Naive B cell (primary cell): ENCODE results near the gene PIK3R1. TPM values are rescaled to one million over a fixed set of nuclear protein-coding genes. Genes with fewer than 3 reads are reported as not detected.

Source experiments
- ATAC-seq, 2 donors: fragments of 150-1000 bp; cut with Tn5 transposase; 2 replicates each; pipeline ENCODE4 v1.10.0; 2021; ENCODE audit warnings: low read depth in 2 of 2, mild to moderate bottlenecking in 2 of 2, moderate library complexity in 2 of 2
- DNase-seq: peaks from one replicate; pipeline ENCODE4 v3.0.0; 2022
- H3K27ac Mint-ChIP-seq, 6 donors: one replicate each; pipeline ENCODE4 v1.8.0; 2020 to 2022; ENCODE audit warnings: mild to moderate bottlenecking in 6 of 6, mixed read lengths in 6 of 6, moderate library complexity in 5 of 6, inconsistent platforms in 2 of 6
- H3K27me3 Mint-ChIP-seq, 3 donors: one replicate each; pipeline ENCODE4 v1.8.0; 2021 to 2022; ENCODE audit warnings: mixed read lengths in 3 of 3, mild to moderate bottlenecking in 1 of 3
- H3K36me3 Mint-ChIP-seq, 2 donors: one replicate each; pipeline ENCODE4 v1.8.0; 2020 to 2022; ENCODE audit warnings: mixed read lengths in 2 of 2, inconsistent platforms in 1 of 2, mild to moderate bottlenecking in 1 of 2
- H3K4me1 Mint-ChIP-seq, 3 donors: one replicate each; pipeline ENCODE4 v1.8.0; 2020 to 2022; ENCODE audit warnings: mixed read lengths in 3 of 3, inconsistent platforms in 1 of 3, mild to moderate bottlenecking in 1 of 3, moderate library complexity in 1 of 3
- H3K4me3 Mint-ChIP-seq, 8 donors: one replicate each; pipeline ENCODE4 v1.8.0; 2020 to 2022; ENCODE audit warnings: mild to moderate bottlenecking in 8 of 8, mixed read lengths in 8 of 8, moderate library complexity in 8 of 8, inconsistent platforms in 2 of 8
- H3K9me3 Mint-ChIP-seq, 7 donors: one replicate each; pipeline ENCODE4 v1.8.0; 2020 to 2022; ENCODE audit warnings: mixed read lengths in 7 of 7, mild to moderate bottlenecking in 5 of 7, inconsistent platforms in 2 of 7, moderate library complexity in 1 of 7
- polyA plus RNA-seq, 6 donors: library from polyadenylated mRNA; unstranded; fragments of 300-500 nt; fragmentation: Illumina TruSeq; gene quantifications; one replicate each; pipeline ENCODE4 v1.2.3, GENCODE V29; 2021; ENCODE audit warnings: low read depth in 6 of 6

The PIK3R1 gene
- polyA plus RNA-seq, 6 donors from 2014 or later: 31.2 to 49.2 (median 39.3) TPM

DNA sequence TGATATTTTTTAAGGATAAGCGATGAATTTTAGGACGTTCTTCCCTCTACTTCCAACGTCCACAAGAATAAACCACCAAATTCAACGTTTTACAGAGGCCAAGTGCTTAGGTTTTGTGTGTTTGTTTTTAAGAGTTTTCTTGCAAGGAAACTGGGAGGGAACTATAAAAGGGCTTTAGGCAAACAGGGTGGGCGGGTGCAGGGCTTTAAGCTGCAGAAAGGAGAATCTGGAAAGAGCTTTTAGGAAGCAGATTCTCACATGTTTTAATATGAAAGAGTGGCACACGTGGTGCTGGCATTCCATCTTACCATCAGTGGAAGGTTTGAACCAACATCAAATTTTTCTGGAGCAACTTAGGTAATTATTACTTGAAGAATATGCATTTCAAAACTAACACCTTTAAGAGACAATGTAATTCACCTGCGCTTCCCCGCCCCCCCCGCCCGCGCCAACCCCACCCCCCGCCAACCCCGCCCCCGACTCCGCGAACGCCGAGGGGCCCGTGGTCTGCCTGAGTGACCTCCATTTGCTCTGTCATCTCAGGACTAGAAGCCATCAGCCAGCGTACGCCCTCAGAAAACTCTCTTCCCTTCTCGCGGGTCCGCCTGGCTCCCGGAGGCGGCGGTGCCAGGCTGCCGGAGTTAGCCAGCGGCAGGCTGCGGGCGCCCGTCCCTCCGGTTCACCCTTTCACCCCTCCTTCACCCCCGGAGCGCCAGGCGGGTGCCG lies 911 bp upstream of the PIK3R1 start:
- peak overlapping the region; percentile 86 to 97 (median 96) for H3K27ac Mint-ChIP-seq
- no peaks in the 10 kb centered on the region for H3K27me3 Mint-ChIP-seq
- H3K36me3 Mint-ChIP-seq: peaks cover 6 to 10% of the 10 kb centered on the region in 2 donors
- peaks cover 31 to 36% (median 35%) of the 10 kb centered on the region in 3 donors for H3K4me1 Mint-ChIP-seq
- DNase-seq (no peak), ATAC-seq (no peak)
- H3K4me3 Mint-ChIP-seq: peak overlapping the region; percentile 82 to 97 (median 93)
- H3K9me3 Mint-ChIP-seq: peaks cover 0 to 19% (median 11%) of the 10 kb centered on the region in 7 donors

GRCh38 chr5:68215898-68216244 lies 315 bp downstream of the PIK3R1 start:
- Mint-ChIP-seq H3K9me3 (peaks cover 0 to 16% (median 7%) of the 10 kb centered on the region in 7 donors), H3K36me3 (peaks cover 6 to 16% of the 10 kb centered on the region in 2 donors), H3K4me1 (peaks cover 40 to 43% (median 42%) of the 10 kb centered on the region in 3 donors), H3K4me3 (peak overlapping the region; percentile 82 to 97 (median 94)), H3K27me3 (no peaks in the 10 kb centered on the region), H3K27ac (peak overlapping the region in 3 of 6 donors; percentile 81 to 96 (median 95))
- ATAC-seq (peak; percentile 58 to 61), DNase-seq (no peak)

GRCh38 chr5:68216245-68217046 lies 890 bp downstream of the PIK3R1 start:
- H3K4me1 Mint-ChIP-seq: peaks cover 41 to 44% (median 44%) of the 10 kb centered on the region in 3 donors
- peak; percentile 13 to 15 for ATAC-seq
- H3K9me3 Mint-ChIP-seq: peaks cover 0 to 11% (median 2%) of the 10 kb centered on the region in 7 donors
- peaks cover 1 to 10% of the 10 kb centered on the region in 2 donors for H3K36me3 Mint-ChIP-seq
- H3K4me3 Mint-ChIP-seq: peak overlapping the region; percentile 82 to 97 (median 94)
- H3K27me3 Mint-ChIP-seq: no peaks in the 10 kb centered on the region
- H3K27ac Mint-ChIP-seq: peak overlapping the region; percentile 59 to 95 (median 84)
- DNase-seq: peak; percentile 68

DNA sequence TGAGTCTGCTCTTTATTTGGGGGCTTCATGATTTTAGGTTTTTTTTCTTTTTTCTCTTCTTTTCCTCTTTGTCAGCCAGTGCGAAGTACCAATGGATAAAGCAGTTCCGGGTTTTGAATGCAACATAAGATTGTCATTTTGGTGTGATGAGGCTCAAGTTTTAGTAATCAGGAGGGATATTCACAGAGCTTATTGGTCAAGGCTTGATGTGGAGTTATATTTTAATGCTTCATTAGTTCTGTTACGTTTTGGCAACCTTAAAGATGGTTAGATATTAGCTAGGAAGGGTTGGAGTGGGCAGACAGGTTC lies 1.4 kb downstream of the PIK3R1 start:
- Mint-ChIP-seq H3K9me3 (peaks cover 0 to 8% (median under 1%) of the 10 kb centered on the region in 7 donors), H3K4me1 (peaks cover 46 to 49% (median 49%) of the 10 kb centered on the region in 3 donors), H3K27ac (peak overlapping the region; percentile 59 to 95 (median 84)), H3K27me3 (no peaks in the 10 kb centered on the region), H3K4me3 (peak overlapping the region; percentile 82 to 97 (median 94)), H3K36me3 (peaks cover 0 to 7% of the 10 kb centered on the region in 2 donors)
- DNase-seq (no peak), ATAC-seq (no peak)

- Mint-ChIP-seq H3K4me3 (peak overlapping the region; percentile 82 to 97 (median 94)), H3K4me1 (peaks cover 52 to 55% (median 54%) of the 10 kb centered on the region in 3 donors), H3K36me3 (peaks cover 0 to 7% of the 10 kb centered on the region in 2 donors), H3K27ac (peak overlapping the region in 4 of 6 donors; percentile 81 to 95 (median 86)), H3K9me3 (peaks cover 0 to 8% (median 2%) of the 10 kb centered on the region in 7 donors), H3K27me3 (no peaks in the 10 kb centered on the region)
- DNase-seq: no peak
- ATAC-seq: no peak
These were observed 2.0 kb downstream of the PIK3R1 start for GRCh38 chr5:68217528-68217927.

GRCh38 chr5:68219161-68219816 lies 3.7 kb downstream of the PIK3R1 start:
- H3K9me3 Mint-ChIP-seq: peaks cover 0 to 8% (median 2%) of the 10 kb centered on the region in 7 donors
- peak overlapping the region in 1 of 6 donors; percentile 71 for H3K27ac Mint-ChIP-seq
- H3K27me3 Mint-ChIP-seq: no peaks in the 10 kb centered on the region
- ATAC-seq (no peak), DNase-seq (no peak)
- H3K4me3 Mint-ChIP-seq: peak overlapping the region in 5 of 8 donors; percentile 3 to 96 (median 63)
- H3K36me3 Mint-ChIP-seq: peaks cover 0 to 15% of the 10 kb centered on the region in 2 donors
- peaks cover 61 to 72% (median 68%) of the 10 kb centered on the region in 3 donors for H3K4me1 Mint-ChIP-seq

- peak overlapping the region in 1 of 8 donors; percentile 72 for H3K4me3 Mint-ChIP-seq
- DNase-seq (no peak), ATAC-seq (no peak)
- H3K27ac Mint-ChIP-seq: no peak overlapping the region
- peaks cover 0 to 8% (median 2%) of the 10 kb centered on the region in 7 donors for H3K9me3 Mint-ChIP-seq
- H3K27me3 Mint-ChIP-seq: no peaks in the 10 kb centered on the region
- H3K36me3 Mint-ChIP-seq: peaks cover 0 to 16% of the 10 kb centered on the region in 2 donors
- H3K4me1 Mint-ChIP-seq: peaks cover 68 to 82% (median 73%) of the 10 kb centered on the region in 3 donors
These were observed 4.7 kb downstream of the PIK3R1 start for GRCh38 chr5:68220260-68220659.

GRCh38 chr5:68220914-68221313 lies 5.4 kb downstream of the PIK3R1 start:
- Mint-ChIP-seq H3K9me3 (peaks cover 0 to 8% (median 2%) of the 10 kb centered on the region in 7 donors), H3K4me1 (peaks cover 74 to 89% (median 79%) of the 10 kb centered on the region in 3 donors), H3K27ac (no peak overlapping the region), H3K36me3 (peaks cover 3 to 23% of the 10 kb centered on the region in 2 donors), H3K4me3 (peak overlapping the region in 1 of 8 donors; percentile 26), H3K27me3 (no peaks in the 10 kb centered on the region)
- DNase-seq (no peak), ATAC-seq (no peak)

DNA sequence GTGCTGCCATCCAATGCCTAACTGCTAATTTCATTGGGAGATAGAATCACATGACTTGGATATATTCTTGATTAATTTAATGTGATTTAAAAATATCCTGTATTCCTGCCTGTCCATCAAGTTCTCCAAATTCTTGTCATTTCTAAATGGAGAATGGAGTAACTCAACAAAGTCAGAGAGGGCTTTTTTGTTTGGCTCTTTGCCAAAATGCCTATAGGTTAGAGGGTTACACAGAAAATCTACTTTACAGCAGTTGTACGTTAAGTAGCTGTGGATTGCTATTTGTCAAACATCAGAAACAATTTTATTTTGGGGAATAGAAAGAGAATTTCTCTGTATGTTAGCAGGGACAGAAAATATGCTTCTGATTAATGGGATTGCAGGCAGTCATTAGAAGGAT lies 5.9 kb downstream of the PIK3R1 start:
- no peak for ATAC-seq
- Mint-ChIP-seq H3K9me3 (peaks cover 0 to 8% (median 2%) of the 10 kb centered on the region in 7 donors), H3K36me3 (peaks cover 8 to 29% of the 10 kb centered on the region in 2 donors), H3K27ac (no peak overlapping the region), H3K27me3 (no peaks in the 10 kb centered on the region), H3K4me1 (peaks cover 76 to 92% (median 83%) of the 10 kb centered on the region in 3 donors), H3K4me3 (peak overlapping the region in 1 of 8 donors; percentile 26)
- DNase-seq: no peak

DNA sequence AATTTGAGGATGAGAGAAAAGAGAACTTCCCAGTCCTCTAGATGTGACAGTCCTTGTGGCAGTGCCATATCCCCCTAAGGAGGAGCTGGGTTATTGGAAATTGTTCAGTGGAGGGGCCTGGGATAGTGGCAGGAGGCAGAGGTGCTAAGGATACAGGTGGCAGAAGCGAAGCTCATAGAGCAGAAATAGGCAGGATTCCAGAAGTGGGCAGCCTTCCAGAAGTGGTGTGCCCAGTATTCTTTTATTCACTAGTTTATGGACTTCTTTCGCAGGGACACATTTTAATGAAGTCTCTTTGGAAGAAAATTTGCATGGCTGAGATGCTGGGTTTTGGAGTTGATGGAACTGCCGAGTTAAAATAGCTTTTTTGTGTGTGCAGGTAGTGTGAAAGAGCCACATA lies 6.8 kb downstream of the PIK3R1 start:
- DNase-seq (no peak), ATAC-seq (no peak)
- Mint-ChIP-seq H3K27me3 (no peaks in the 10 kb centered on the region), H3K9me3 (peaks cover 0 to 8% (median 2%) of the 10 kb centered on the region in 7 donors), H3K27ac (peak overlapping the region in 1 of 6 donors; percentile 82), H3K4me1 (peaks cover 68 to 84% (median 77%) of the 10 kb centered on the region in 3 donors), H3K4me3 (peak overlapping the region in 3 of 8 donors; percentile 59 to 62 (median 60)), H3K36me3 (peaks cover 15 to 34% of the 10 kb centered on the region in 2 donors)

GRCh38 chr5:68222824-68223354 lies 7.3 kb downstream of the PIK3R1 start:
- H3K4me3 Mint-ChIP-seq: peak overlapping the region in 1 of 8 donors; percentile 1
- peaks cover 21 to 34% of the 10 kb centered on the region in 2 donors for H3K36me3 Mint-ChIP-seq
- H3K9me3 Mint-ChIP-seq: peaks cover 0 to 8% (median 2%) of the 10 kb centered on the region in 7 donors
- no peak for DNase-seq
- peak overlapping the region in 2 of 6 donors; percentile 4 to 82 for H3K27ac Mint-ChIP-seq
- ATAC-seq: no peak
- peaks cover 62 to 81% (median 71%) of the 10 kb centered on the region in 3 donors for H3K4me1 Mint-ChIP-seq
- H3K27me3 Mint-ChIP-seq: no peaks in the 10 kb centered on the region

GRCh38 chr5:68223904-68224303 lies 8.3 kb downstream of the PIK3R1 start:
- Mint-ChIP-seq H3K4me1 (peaks cover 52 to 73% (median 62%) of the 10 kb centered on the region in 3 donors), H3K27ac (peak overlapping the region in 2 of 6 donors; percentile 28 to 57), H3K27me3 (no peaks in the 10 kb centered on the region), H3K4me3 (peak overlapping the region in 1 of 8 donors; percentile 24), H3K36me3 (peaks cover 23 to 34% of the 10 kb centered on the region in 2 donors), H3K9me3 (peaks cover 0 to 8% (median 2%) of the 10 kb centered on the region in 7 donors)
- DNase-seq: no peak
- no peak for ATAC-seq
